Fibroblast of villous mesenchyme (primary cell): Measurements from ENCODE around the gene GJB5. TPM values are rescaled to one million over a fixed set of nuclear protein-coding genes. Genes with fewer than 3 reads are reported as not detected.

Source experiments
- DNase-seq: peaks from one replicate; pipeline ENCODE4 v3.0.0-alpha.2; 2010; ENCODE audit warnings: low read depth
- H3K4me3 ChIP-seq: 2 replicates; pipeline ENCODE4 v1.5.1; 2011; ENCODE audit warnings: low read depth, mild to moderate bottlenecking, low read length
- total RNA-seq: library from RNA; depleted of rRNA; stranded (reverse); fragments of >200 nt; gene quantifications from 2 replicates; pipeline ENCODE4 v1.2.3, GENCODE V29; 2012
- TF ChIP-seq, protein P1 (sequence below): IDR thresholded peaks from 2 replicates; pipeline ENCODE4 v1.5.1; 2012; ENCODE audit warnings: low read depth, mild to moderate bottlenecking, low read length; ENCODE audit not compliant: insufficient read depth

GJB5 gene
- total RNA-seq, 1 donor = not detected

DNA sequence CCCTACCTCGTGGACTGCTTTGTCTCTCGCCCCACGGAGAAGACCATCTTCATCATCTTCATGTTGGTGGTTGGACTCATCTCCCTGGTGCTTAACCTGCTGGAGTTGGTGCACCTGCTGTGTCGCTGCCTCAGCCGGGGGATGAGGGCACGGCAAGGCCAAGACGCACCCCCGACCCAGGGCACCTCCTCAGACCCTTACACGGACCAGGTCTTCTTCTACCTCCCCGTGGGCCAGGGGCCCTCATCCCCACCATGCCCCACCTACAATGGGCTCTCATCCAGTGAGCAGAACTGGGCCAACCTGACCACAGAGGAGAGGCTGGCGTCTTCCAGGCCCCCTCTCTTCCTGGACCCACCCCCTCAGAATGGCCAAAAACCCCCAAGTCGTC, 39.9 kb downstream of the GJB5 start:
- no peak overlapping the region for H3K4me3 ChIP-seq
- TF ChIP-seq, protein P1, sequence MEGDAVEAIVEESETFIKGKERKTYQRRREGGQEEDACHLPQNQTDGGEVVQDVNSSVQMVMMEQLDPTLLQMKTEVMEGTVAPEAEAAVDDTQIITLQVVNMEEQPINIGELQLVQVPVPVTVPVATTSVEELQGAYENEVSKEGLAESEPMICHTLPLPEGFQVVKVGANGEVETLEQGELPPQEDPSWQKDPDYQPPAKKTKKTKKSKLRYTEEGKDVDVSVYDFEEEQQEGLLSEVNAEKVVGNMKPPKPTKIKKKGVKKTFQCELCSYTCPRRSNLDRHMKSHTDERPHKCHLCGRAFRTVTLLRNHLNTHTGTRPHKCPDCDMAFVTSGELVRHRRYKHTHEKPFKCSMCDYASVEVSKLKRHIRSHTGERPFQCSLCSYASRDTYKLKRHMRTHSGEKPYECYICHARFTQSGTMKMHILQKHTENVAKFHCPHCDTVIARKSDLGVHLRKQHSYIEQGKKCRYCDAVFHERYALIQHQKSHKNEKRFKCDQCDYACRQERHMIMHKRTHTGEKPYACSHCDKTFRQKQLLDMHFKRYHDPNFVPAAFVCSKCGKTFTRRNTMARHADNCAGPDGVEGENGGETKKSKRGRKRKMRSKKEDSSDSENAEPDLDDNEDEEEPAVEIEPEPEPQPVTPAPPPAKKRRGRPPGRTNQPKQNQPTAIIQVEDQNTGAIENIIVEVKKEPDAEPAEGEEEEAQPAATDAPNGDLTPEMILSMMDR = no peak
- no peak for DNase-seq

GRCh38 chr1:34795916-34796315, 41.1 kb downstream of the GJB5 start:
- H3K4me3 ChIP-seq = no peak overlapping the region
- TF ChIP-seq, protein P1 = no peak
- no peak for DNase-seq

DNA sequence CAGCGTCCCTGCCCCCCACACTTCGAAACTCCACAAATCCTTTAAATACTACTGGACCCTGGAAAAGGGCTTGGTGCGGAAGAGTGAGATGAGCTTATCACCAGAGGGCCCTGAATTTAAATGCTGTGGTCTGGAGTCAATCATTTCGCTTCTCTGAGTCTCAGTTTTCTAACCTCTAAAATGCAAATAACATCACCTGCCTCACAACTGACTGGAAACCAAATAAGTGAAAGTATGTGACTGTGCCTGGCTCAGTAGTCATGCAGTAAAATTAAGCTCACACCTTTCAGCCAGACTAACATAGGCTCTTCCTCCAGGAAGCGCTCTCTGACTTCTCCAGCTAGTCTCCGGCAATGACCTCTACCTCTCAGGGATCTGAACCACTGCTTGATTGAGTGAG, 42.1 kb downstream of the GJB5 start:
- no peak overlapping the region for H3K4me3 ChIP-seq
- no peak for DNase-seq
- TF ChIP-seq, protein P1 = no peak

DNA sequence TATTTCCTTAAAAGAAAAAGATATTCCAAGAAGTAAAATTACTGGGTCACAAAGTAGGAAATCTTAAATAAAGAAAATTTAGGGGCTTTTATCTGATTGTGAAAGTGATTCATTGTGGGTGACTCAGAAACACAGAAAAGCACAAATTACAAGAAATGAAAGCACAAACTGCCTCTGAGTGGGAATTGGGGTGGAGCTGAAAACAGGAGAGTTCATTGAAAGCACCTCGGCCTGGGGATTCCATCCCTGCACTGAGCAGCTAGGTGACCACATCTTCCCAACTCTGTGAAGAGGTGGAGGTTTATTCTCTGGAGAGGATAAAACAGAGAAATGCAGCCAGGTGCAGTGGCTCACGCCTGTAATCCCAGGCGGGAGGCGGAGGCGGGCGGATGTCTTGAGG, 45.4 kb downstream of the GJB5 start:
- no peak overlapping the region for H3K4me3 ChIP-seq
- no peak for DNase-seq
- TF ChIP-seq, protein P1 = no peak

GRCh38 chr1:34803770-34804169, 48.9 kb downstream of the GJB5 start:
- TF ChIP-seq, protein P1 = no peak
- H3K4me3 ChIP-seq = no peak overlapping the region
- no peak for DNase-seq

- H3K4me3 ChIP-seq = no peak overlapping the region
- DNase-seq = no peak
- TF ChIP-seq, protein P1 = no peak
These were observed 51.5 kb downstream of the GJB5 start for GRCh38 chr1:34806396-34806795.

Other genes starting within 250 kb of the GJB5 start
- gene GJB4, start 4.7 kb downstream of the GJB5 start, total RNA-seq = not detected in 2 replicates
- gene GJB3, start 26.2 kb downstream of the GJB5 start, total RNA-seq = not detected in 2 replicates
- gene GJA4, start 38.0 kb downstream of the GJB5 start, total RNA-seq = not detected in 2 replicates
- gene SMIM12, start 104.7 kb downstream of the GJB5 start, total RNA-seq = 23.2 and 24.6 TPM in 2 replicates
- gene DLGAP3, start 174.6 kb downstream of the GJB5 start, total RNA-seq = under 0.01 TPM in 2 replicates
- 15.8 and 21.6 TPM in 2 replicates for gene TMEM35B, start 230.3 kb downstream of the GJB5 start, total RNA-seq